ENCODE measurements around the gene LSM4. TPM values are rescaled to one million over a fixed set of nuclear protein-coding genes. Genes with fewer than 3 reads are reported as not detected.
A peak's percentile ranks its signal among the peaks of the same experiment; 100 is the strongest.

Gene LSM4
- total and polyA plus RNA-seq, 2 of the 13 experiments (the other 11 are each of a cell fraction or from before 2014, with no cell fraction given), result 65.8 to 166 TPM

DNA sequence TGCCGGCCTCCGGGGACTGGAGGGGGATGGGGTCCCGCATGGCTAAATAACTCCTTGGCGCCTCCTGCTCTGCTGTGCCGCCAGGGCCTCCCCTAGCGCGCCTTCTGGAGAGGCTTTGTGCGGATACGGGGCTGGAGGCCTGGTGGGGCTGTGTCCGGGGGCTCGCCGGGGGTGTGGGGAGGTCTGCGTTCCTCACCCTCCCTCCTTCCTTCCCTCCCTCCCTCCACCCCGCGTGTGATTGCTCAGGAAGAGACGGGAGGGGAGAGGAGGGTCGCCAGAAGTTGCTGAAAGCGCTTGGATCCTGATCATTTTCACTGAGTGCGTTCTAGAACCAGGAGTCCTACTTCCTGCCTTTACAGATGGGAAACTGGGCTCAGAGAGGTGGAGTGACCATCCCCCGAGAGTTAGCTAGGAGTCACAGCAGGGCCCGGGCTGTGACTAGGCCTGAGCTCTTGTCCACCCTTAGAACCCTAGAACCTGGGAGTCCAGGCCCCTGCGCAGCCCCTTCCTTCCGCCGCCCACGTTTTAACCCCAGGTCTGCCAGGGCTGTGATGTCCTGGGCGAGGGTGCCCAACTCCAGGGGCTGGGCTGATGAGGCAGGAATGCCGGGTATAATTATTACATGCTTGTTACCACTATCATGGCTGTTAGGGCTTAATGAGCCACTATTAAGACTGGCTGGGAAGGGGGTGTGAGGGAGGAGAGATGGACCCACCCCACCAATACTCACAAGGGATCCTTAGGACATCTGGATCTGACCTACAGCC, 40.7 kb downstream of the LSM4 start (continued):
- TF ChIP-seq, protein P1, sequence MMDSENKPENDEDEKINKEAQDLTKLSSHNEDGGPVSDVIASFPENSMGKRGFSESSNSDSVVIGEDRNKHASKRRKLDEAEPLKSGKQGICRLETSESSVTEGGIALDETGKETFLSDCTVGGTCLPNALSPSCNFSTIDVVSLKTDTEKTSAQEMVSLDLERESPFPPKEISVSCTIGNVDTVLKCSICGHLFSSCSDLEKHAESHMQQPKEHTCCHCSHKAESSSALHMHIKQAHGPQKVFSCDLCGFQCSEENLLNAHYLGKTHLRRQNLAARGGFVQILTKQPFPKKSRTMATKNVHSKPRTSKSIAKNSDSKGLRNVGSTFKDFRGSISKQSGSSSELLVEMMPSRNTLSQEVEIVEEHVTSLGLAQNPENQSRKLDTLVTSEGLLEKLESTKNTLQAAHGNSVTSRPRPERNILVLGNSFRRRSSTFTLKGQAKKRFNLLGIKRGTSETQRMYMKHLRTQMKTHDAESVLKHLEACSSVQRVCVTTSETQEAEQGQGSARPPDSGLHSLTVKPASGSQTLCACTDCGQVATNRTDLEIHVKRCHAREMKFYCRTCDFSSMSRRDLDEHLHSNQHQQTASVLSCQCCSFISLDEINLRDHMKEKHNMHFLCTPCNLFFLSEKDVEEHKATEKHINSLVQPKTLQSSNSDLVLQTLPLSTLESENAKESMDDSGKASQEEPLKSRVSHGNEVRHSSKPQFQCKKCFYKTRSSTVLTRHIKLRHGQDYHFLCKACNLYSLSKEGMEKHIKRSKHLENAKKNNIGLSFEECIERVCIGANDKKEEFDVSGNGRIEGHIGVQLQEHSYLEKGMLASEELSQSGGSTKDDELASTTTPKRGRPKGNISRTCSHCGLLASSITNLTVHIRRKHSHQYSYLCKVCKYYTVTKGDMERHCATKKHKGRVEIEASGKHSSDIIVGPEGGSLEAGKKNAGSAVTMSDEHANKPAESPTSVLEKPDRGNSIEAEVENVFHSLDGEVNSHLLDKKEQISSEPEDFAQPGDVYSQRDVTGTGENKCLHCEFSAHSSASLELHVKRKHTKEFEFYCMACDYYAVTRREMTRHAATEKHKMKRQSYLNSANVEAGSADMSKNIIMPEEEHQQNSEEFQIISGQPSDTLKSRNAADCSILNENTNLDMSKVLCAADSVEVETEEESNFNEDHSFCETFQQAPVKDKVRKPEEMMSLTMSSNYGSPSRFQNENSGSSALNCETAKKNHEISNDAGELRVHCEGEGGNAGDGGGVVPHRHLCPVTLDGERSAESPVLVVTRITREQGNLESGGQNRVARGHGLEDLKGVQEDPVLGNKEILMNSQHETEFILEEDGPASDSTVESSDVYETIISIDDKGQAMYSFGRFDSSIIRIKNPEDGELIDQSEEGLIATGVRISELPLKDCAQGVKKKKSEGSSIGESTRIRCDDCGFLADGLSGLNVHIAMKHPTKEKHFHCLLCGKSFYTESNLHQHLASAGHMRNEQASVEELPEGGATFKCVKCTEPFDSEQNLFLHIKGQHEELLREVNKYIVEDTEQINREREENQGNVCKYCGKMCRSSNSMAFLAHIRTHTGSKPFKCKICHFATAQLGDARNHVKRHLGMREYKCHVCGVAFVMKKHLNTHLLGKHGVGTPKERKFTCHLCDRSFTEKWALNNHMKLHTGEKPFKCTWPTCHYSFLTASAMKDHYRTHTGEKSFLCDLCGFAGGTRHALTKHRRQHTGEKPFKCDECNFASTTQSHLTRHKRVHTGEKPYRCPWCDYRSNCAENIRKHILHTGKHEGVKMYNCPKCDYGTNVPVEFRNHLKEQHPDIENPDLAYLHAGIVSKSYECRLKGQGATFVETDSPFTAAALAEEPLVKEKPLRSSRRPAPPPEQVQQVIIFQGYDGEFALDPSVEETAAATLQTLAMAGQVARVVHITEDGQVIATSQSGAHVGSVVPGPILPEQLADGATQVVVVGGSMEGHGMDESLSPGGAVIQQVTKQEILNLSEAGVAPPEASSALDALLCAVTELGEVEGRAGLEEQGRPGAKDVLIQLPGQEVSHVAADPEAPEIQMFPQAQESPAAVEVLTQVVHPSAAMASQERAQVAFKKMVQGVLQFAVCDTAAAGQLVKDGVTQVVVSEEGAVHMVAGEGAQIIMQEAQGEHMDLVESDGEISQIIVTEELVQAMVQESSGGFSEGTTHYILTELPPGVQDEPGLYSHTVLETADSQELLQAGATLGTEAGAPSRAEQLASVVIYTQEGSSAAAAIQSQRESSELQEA (CRISPR knock-in tag; IDR thresholded peaks at IDR 0.05; ENCODE audit: not compliant biosample characterization), result peak; percentile 80
- TF ChIP-seq ZFP82 (CRISPR knock-in tag; IDR thresholded peaks at IDR 0.05; ENCODE audit: borderline replicate concordance) (0 out of 2 replicates have a peak, but pooled peaks have one; percentile 28), KLF12 (CRISPR knock-in tag; IDR thresholded peaks at IDR 0.05; ENCODE audit: borderline replicate concordance) (peak; percentile 7; the same call in 1 of the 2 replicates)
